Stimulated activated CD8-positive, alpha-beta memory T cell treated with anti-CD3 and anti-CD28 coated beads, Interleukin-2, amount 100 ng/mL, for 48 hours (primary cell): Measurements from ENCODE around the gene FXYD7.

Source experiments
- DNase-seq, 2 donors: peaks; one replicate each; pipeline ENCODE4 v3.0.0-alpha.2; 2020; ENCODE audit warnings: low read depth in 2 of 2

Gene FXYD7

GRCh38 chr19:35199481-35199880, 56.4 kb downstream of the FXYD7 start:
- DNase-seq, result no peak

- no peak for DNase-seq
Measured at GRCh38 chr19:35202722-35203688, 60.0 kb downstream of the FXYD7 start.
